Endodermal cell (in vitro differentiated cells): ENCODE measurements around the gene IKZF1. TPM values are rescaled to one million over a fixed set of nuclear protein-coding genes. Genes with fewer than 3 reads are reported as not detected.

Experiments used
- DNase-seq: peaks from one replicate; pipeline ENCODE4 v3.0.0-alpha.2; 2017
- H3K27ac ChIP-seq: 2 replicates; pipeline ENCODE4 v1.5.1; 2013; ENCODE audit warnings: mild to moderate bottlenecking, low read depth, low read length, moderate library complexity
- H3K27me3 ChIP-seq: 2 replicates; pipeline ENCODE4 v1.6.1; 2013; ENCODE audit warnings: mild to moderate bottlenecking, low read length, moderate library complexity; ENCODE audit not compliant: insufficient read depth, control insufficient read depth, poor library complexity, severe bottlenecking
- H3K36me3 ChIP-seq: 2 replicates; pipeline ENCODE4 v1.7.0; 2013; ENCODE audit warnings: mild to moderate bottlenecking, low read length, moderate library complexity; ENCODE audit not compliant: control insufficient read depth, insufficient read depth
- H3K4me1 ChIP-seq: one replicate; pipeline ENCODE4 v1.7.0; 2013; ENCODE audit warnings: low read length; ENCODE audit not compliant: control insufficient read depth, insufficient read depth
- H3K4me3 ChIP-seq: 2 replicates; pipeline ENCODE4 v1.5.1; 2013; ENCODE audit warnings: mild to moderate bottlenecking, low read length, moderate library complexity
- H3K9ac ChIP-seq: 2 replicates; pipeline ENCODE4 v1.6.1; 2013; ENCODE audit warnings: mild to moderate bottlenecking, low read length, moderate library complexity; ENCODE audit not compliant: poor library complexity, severe bottlenecking; ENCODE audit errors: extremely low read depth
- H3K9me3 ChIP-seq: 2 replicates; pipeline ENCODE4 v1.6.1; 2013; ENCODE audit warnings: mild to moderate bottlenecking, low read length, moderate library complexity; ENCODE audit not compliant: control insufficient read depth
- H3K27ac Mint-ChIP-seq: 2 replicates; pipeline ENCODE4 v1.8.0; 2020; ENCODE audit warnings: mixed read lengths
- H3K27me3 Mint-ChIP-seq: 2 replicates; pipeline ENCODE4 v1.8.0; 2021; ENCODE audit warnings: mild to moderate bottlenecking, mixed read lengths; ENCODE audit not compliant: insufficient read depth
- H3K36me3 Mint-ChIP-seq: 2 replicates; pipeline ENCODE4 v1.8.0; 2020; ENCODE audit warnings: low read depth, mixed read lengths
- H3K4me1 Mint-ChIP-seq: 2 replicates; pipeline ENCODE4 v1.8.0; 2020; ENCODE audit warnings: mixed read lengths
- H3K4me3 Mint-ChIP-seq: 2 replicates; pipeline ENCODE4 v1.8.0; 2020; ENCODE audit warnings: mild to moderate bottlenecking, moderate library complexity, mixed read lengths
- H3K9me3 Mint-ChIP-seq: 2 replicates; pipeline ENCODE4 v1.8.0; 2020; ENCODE audit warnings: mild to moderate bottlenecking, mixed read lengths
- CTCF ChIP-seq: fragments of 200-600 bp; sonication (generic); conservative IDR thresholded peaks from 2 replicates; pipeline ENCODE4 v1.5.0; 2021; ENCODE audit warnings: antibody characterized with exemption, mild to moderate bottlenecking
- WGBS, 2 experiments: methylation state at CpG; one replicate each; pipeline versions ENCODE4 v1.1.5 to v1.1.7; 2013; ENCODE audit warnings: missing lambda C conversion rate in 2 of 2, mixed read lengths in 1 of 2; ENCODE audit not compliant: insufficient coverage in 1 of 2, insufficient read length in 1 of 2; 5-methylcytosine and 5-hydroxymethylcytosine counted together
- total RNA-seq, 2 donors: library from RNA; stranded (reverse); fragmentation: NEBNext Ultra II Directional in 1 of 2; extraction: Animal tissue kit (Norgen Biotek cat#: 25700) in 1 of 2; gene quantifications; 2 replicates in 1 of 2; 3 replicates in 1 of 2; pipeline ENCODE4 v1.2.1, GENCODE V29; 2021

IKZF1 gene
- total RNA-seq, 2 donors from 2014 or later, result 0.44 to 0.55 TPM

- Mint-ChIP-seq H3K4me1 (peaks cover 5% of the 10 kb centered on the region), H3K4me3 (no peak overlapping the region), H3K27me3 (no peaks in the 10 kb centered on the region), H3K9me3 (no peaks in the 10 kb centered on the region), H3K36me3 (no peaks in the 10 kb centered on the region), H3K27ac (no peak overlapping the region)
- TF ChIP-seq CTCF, result no peak
- DNase-seq, result no peak
- Histone ChIP-seq H3K4me1 (no peaks in the 10 kb centered on the region), H3K9ac (no peak overlapping the region), H3K27ac (no peak overlapping the region), H3K4me3 (no peak overlapping the region), H3K27me3 (no peaks in the 10 kb centered on the region), H3K36me3 (no peaks in the 10 kb centered on the region), H3K9me3 (no peaks in the 10 kb centered on the region)
- WGBS, 2 experiments, result 92 to 98% methylated on average over 7 to 21 of the region's 21 CpGs
Measured at GRCh38 chr7:50382455-50382854, 77.9 kb downstream of the IKZF1 start.

GRCh38 chr7:50387351-50387750, 82.8 kb downstream of the IKZF1 start:
- 80 to 85% methylated on average over 7 to 11 of the region's 11 CpGs for whole genome bisulfite sequencing, 2 experiments

GRCh38 chr7:50389961-50390360, 85.4 kb downstream of the IKZF1 start:
- Mint-ChIP-seq H3K9me3 (no peaks in the 10 kb centered on the region), H3K36me3 (no peaks in the 10 kb centered on the region), H3K27ac (no peak overlapping the region), H3K4me3 (no peak overlapping the region), H3K27me3 (no peaks in the 10 kb centered on the region), H3K4me1 (no peaks in the 10 kb centered on the region)
- WGBS, 2 experiments, result 90 to 100% methylated on average over 1 to 3 of the region's 3 CpGs
- Histone ChIP-seq H3K9me3 (no peaks in the 10 kb centered on the region), H3K27ac (no peak overlapping the region), H3K27me3 (no peaks in the 10 kb centered on the region), H3K4me3 (no peak overlapping the region), H3K9ac (no peak overlapping the region), H3K36me3 (no peaks in the 10 kb centered on the region), H3K4me1 (no peaks in the 10 kb centered on the region)
- TF ChIP-seq CTCF, result no peak
- DNase-seq, result no peak

More at GRCh38 chr7:50387351-50387750, 82.8 kb downstream of the IKZF1 start:
- Mint-ChIP-seq H3K27ac (no peak overlapping the region), H3K27me3 (no peaks in the 10 kb centered on the region), H3K4me3 (no peak overlapping the region), H3K4me1 (no peaks in the 10 kb centered on the region), H3K36me3 (no peaks in the 10 kb centered on the region), H3K9me3 (no peaks in the 10 kb centered on the region)
- TF ChIP-seq CTCF, result no peak
- no peak overlapping the region for H3K27ac ChIP-seq
- H3K4me1 ChIP-seq, result no peaks in the 10 kb centered on the region
- H3K9ac ChIP-seq, result no peak overlapping the region
- no peak overlapping the region for H3K4me3 ChIP-seq
- H3K27me3 ChIP-seq, result no peaks in the 10 kb centered on the region
- H3K36me3 ChIP-seq, result no peaks in the 10 kb centered on the region
- no peaks in the 10 kb centered on the region for H3K9me3 ChIP-seq
- DNase-seq, result no peak
